Fibroblast of lung (primary cell): Measurements from ENCODE around the gene RNF126. TPM values are rescaled to one million over a fixed set of nuclear protein-coding genes. Genes with fewer than 3 reads are reported as not detected.
A peak's percentile ranks its signal among the peaks of the same experiment; 100 is the strongest.

ENCODE experiments used
- DNase-seq, 2 donors: peaks; one replicate each; pipeline versions ENCODE4 v3.0.0 to v3.0.0-alpha.2; 2010; ENCODE audit warnings: low read depth in 2 of 2
- H2AFZ ChIP-seq: 2 replicates; pipeline ENCODE4 v1.5.1; 2012; ENCODE audit warnings: low read length, control low read depth, inconsistent platforms
- H3K27ac ChIP-seq: 2 replicates; pipeline ENCODE4 v1.5.1; 2011; ENCODE audit warnings: low read length, control low read depth; ENCODE audit not compliant: insufficient read depth
- H3K27me3 ChIP-seq: 2 replicates; pipeline ENCODE4 v1.5.1; 2011; ENCODE audit warnings: mild to moderate bottlenecking, low read length; ENCODE audit not compliant: control insufficient read depth, insufficient read depth
- H3K36me3 ChIP-seq: 2 replicates; pipeline ENCODE4 v1.5.1; 2011; ENCODE audit warnings: low read length; ENCODE audit not compliant: control insufficient read depth, insufficient read depth
- H3K4me1 ChIP-seq: 2 replicates; pipeline ENCODE4 v1.5.1; 2011; ENCODE audit warnings: low read length; ENCODE audit not compliant: control insufficient read depth, insufficient read depth; ENCODE audit errors: extremely low read depth
- H3K4me2 ChIP-seq: 2 replicates; pipeline ENCODE4 v1.5.1; 2011; ENCODE audit warnings: low read length, control low read depth; ENCODE audit not compliant: insufficient read depth; ENCODE audit errors: extremely low read depth
- H3K4me3 ChIP-seq, 4 experiments: fragments of 200-600 bp in 1 of 4; sonication (generic) in 1 of 4; replicated peaks in 1 of 4; 2 replicates each; pipeline ENCODE4 v1.5.1; 2011 to 2016; ENCODE audit warnings: low read length in 4 of 4, low read depth in 3 of 4, mild to moderate bottlenecking in 3 of 4, control low read depth in 2 of 4, inconsistent platforms in 1 of 4, mixed read lengths in 1 of 4; ENCODE audit not compliant: insufficient read depth in 1 of 4; ENCODE audit errors: control extremely low read depth in 1 of 4
- H3K79me2 ChIP-seq: 2 replicates; pipeline ENCODE4 v1.5.1; 2012; ENCODE audit warnings: mild to moderate bottlenecking, low read length, inconsistent platforms; ENCODE audit not compliant: control insufficient read depth, insufficient read depth
- H3K9ac ChIP-seq: 2 replicates; pipeline ENCODE4 v1.5.1; 2011; ENCODE audit warnings: mild to moderate bottlenecking, low read length, control low read depth; ENCODE audit not compliant: insufficient read depth
- H3K9me3 ChIP-seq: 2 replicates; pipeline ENCODE4 v1.5.1; 2012; ENCODE audit warnings: low read depth, low read length; ENCODE audit not compliant: control insufficient read depth, insufficient read depth
- H4K20me1 ChIP-seq: 2 replicates; pipeline ENCODE4 v1.5.1; 2011; ENCODE audit warnings: low read length; ENCODE audit not compliant: control insufficient read depth, insufficient read depth; ENCODE audit errors: extremely low read depth
- EZH2 ChIP-seq: IDR thresholded peaks from 2 replicates; pipeline ENCODE4 v1.5.1; 2012; ENCODE audit warnings: low read length, control low read depth, mild to moderate bottlenecking; ENCODE audit errors: missing control alignments
- polyA plus RNA-seq, 2 donors: library from polyadenylated mRNA; depleted of rRNA in 1 of 2; stranded (reverse) in 1 of 2; unstranded in 1 of 2; fragments of >200 nt; gene quantifications; 2 replicates each; pipeline ENCODE4 v1.2.1, GENCODE V29; 2011 to 2012; ENCODE audit warnings: missing spikeins in 1 of 2
- total RNA-seq: library from RNA; depleted of rRNA; stranded (reverse); fragments of >200 nt; gene quantifications from 2 replicates; pipeline ENCODE4 v1.2.1, GENCODE V29; 2014
- TF ChIP-seq, protein P1 (sequence below), 2 donors: IDR thresholded peaks in 1 of 2; conservative IDR thresholded peaks in 1 of 2; 1 replicate in 1 of 2; 2 replicates in 1 of 2; pipeline ENCODE4 v1.5.1; 2011 to 2012; ENCODE audit warnings: low read length in 2 of 2, control low read depth in 1 of 2, inconsistent platforms in 1 of 2, low read depth in 1 of 2, mild to moderate bottlenecking in 1 of 2

The RNF126 gene
- total and polyA plus RNA-seq, 2 donors (not counting 1 experiment from before 2014, with no cell fraction given), result 7.8 to 18.0 TPM

DNA sequence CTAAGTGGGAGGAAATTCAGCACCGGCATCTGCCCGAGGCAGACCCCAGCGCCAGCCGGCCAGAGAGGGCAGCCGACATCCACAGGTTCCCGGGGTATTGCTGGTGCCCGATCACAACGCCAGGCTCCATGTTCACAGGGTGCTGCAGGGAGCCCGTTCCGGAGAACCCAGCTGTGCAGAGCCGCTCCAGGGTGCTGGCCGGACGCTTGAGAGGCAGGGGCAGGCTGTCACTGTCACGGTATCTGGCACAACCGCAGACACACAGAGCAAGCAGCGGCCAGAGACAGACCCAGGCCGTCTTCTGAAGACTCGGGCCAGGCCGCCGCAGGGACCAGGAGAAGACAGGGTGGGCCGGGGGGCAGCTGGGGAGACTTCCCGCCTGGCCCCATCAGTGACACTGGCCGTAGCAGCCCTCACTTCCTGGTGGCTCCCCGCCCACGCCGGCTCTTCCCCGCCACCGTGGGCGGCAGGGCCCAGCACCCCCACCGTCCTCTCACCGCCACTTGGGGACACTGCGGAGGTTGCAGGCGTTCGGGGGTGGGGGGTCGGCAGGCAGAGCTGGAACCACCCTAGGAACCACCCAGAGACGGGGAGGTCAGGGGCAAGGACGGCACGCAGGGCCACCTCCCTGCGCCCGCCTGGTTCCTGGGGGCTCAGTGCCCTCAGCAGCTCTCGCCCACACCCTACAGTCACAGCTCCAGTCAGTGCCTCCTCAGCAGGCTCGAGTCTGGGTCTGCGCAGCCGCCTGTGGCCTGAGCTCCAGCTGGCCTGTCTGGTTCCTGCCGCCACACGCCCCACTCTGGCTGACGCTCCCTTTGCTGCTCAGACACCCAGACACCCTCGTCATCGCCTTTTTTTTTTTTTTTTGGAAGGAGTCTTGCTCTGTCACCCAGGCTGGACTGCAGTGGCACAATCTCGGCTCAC, 3.8 kb downstream of the RNF126 start:
- H4K20me1 ChIP-seq, result peaks cover 3% of the 10 kb centered on the region
- peaks cover 6% of the 10 kb centered on the region for H3K36me3 ChIP-seq
- H3K27me3 ChIP-seq, result no peaks in the 10 kb centered on the region
- peak overlapping the region; percentile 57 for H3K27ac ChIP-seq
- H2AFZ ChIP-seq, result no peak overlapping the region
- DNase-seq, result peak in 1 of 2 donors; percentile 67
- no peak overlapping the region for H3K4me3 ChIP-seq
- TF ChIP-seq, protein P1, sequence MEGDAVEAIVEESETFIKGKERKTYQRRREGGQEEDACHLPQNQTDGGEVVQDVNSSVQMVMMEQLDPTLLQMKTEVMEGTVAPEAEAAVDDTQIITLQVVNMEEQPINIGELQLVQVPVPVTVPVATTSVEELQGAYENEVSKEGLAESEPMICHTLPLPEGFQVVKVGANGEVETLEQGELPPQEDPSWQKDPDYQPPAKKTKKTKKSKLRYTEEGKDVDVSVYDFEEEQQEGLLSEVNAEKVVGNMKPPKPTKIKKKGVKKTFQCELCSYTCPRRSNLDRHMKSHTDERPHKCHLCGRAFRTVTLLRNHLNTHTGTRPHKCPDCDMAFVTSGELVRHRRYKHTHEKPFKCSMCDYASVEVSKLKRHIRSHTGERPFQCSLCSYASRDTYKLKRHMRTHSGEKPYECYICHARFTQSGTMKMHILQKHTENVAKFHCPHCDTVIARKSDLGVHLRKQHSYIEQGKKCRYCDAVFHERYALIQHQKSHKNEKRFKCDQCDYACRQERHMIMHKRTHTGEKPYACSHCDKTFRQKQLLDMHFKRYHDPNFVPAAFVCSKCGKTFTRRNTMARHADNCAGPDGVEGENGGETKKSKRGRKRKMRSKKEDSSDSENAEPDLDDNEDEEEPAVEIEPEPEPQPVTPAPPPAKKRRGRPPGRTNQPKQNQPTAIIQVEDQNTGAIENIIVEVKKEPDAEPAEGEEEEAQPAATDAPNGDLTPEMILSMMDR (conservative IDR thresholded peaks at IDR 0.05 in 1 of 2, IDR thresholded peaks at IDR 0.05 in 1 of 2; ENCODE audit: low read depth in 1 of 2, low read length in 2 of 2), result no peak
- no peak for TF ChIP-seq EZH2
- H3K4me1 ChIP-seq, result peaks cover 4% of the 10 kb centered on the region
- H3K4me2 ChIP-seq, result peak overlapping the region; percentile 35
- peaks cover 85% of the 10 kb centered on the region for H3K79me2 ChIP-seq
- no peaks in the 10 kb centered on the region for H3K9me3 ChIP-seq
- H3K9ac ChIP-seq, result peak overlapping the region; percentile 42

DNA sequence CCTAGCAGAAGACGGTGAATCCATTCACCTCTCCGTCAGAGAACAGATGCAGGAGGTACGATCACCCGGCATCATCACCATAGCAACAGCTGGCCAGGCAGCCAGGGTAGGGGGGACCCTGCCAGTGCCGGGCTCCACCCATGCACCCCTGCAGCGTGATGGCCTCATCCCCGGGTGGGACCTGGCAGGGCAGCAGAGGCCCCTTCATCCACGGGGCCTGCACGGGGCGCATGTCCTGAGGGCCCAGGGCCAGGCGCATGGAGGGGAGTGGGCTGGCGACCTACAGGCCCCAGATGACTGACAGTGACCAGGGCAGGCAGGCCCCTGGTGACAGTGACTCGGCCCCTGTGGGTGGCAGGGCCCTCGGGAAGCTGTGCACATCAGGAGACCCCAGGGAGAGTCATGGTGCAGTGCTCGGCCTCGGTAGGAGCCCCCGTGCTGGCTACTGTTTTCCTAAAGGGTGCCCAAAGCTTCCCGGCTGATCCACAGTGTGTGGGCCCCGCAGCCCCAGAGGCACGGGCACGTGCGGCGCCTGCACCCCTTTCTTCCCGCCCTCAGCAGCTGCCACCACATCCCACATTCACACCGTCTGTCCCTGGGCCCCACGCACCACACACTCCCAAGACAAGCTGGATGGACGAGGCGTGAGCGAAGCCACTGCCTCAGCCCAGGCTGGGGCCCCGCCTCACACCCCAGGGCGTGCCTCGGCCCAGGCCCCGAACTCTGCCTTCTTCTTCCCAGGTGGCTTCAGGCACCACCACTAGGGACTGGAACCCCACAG, 4.8 kb downstream of the RNF126 start:
- H3K9ac ChIP-seq, result peak overlapping the region; percentile 1
- no peak for TF ChIP-seq EZH2
- TF ChIP-seq, protein P1 (conservative IDR thresholded peaks at IDR 0.05 in 1 of 2, IDR thresholded peaks at IDR 0.05 in 1 of 2; ENCODE audit: low read depth in 1 of 2, low read length in 2 of 2), result no peak
- DNase-seq, result no peak
- no peaks in the 10 kb centered on the region for H3K9me3 ChIP-seq
- no peak overlapping the region for H3K4me2 ChIP-seq
- H3K4me1 ChIP-seq, result peaks cover 4% of the 10 kb centered on the region
- no peak overlapping the region for H2AFZ ChIP-seq
- H3K36me3 ChIP-seq, result peaks cover 13% of the 10 kb centered on the region
- no peak overlapping the region for H3K4me3 ChIP-seq
- H4K20me1 ChIP-seq, result peaks cover 3% of the 10 kb centered on the region
- no peak overlapping the region for H3K27ac ChIP-seq
- peaks cover 94% of the 10 kb centered on the region for H3K79me2 ChIP-seq
- no peaks in the 10 kb centered on the region for H3K27me3 ChIP-seq

DNA sequence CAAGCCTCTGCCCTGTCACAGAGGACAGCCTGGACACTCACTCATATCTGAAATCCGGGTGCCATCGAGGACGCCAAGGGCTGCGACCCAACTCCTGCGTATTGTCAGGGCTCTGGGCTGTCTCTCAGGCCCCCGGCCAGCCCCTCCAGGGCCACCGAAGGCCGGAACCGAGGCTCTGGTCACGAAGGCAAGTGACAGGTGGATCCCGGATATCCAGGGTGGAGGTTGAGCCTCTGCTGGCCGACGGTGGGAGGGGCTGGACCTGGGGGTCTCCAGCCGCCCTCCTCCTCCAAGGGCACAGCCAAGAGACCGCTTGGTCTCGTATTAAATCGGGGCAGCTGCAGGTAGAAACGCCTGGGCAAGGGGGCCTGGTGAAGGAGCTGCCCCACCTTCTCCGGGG, 5.4 kb downstream of the RNF126 start:
- TF ChIP-seq, protein P1 (conservative IDR thresholded peaks at IDR 0.05 in 1 of 2, IDR thresholded peaks at IDR 0.05 in 1 of 2; ENCODE audit: low read depth in 1 of 2, low read length in 2 of 2), result no peak
- TF ChIP-seq EZH2, result no peak

More for the DNA sequence above, 5.4 kb downstream of the RNF126 start:
- H3K4me1 ChIP-seq, result peaks cover 4% of the 10 kb centered on the region
- no peaks in the 10 kb centered on the region for H3K9me3 ChIP-seq
- DNase-seq, result no peak
- H3K4me2 ChIP-seq, result no peak overlapping the region
- no peak overlapping the region for H3K27ac ChIP-seq
- peaks cover 98% of the 10 kb centered on the region for H3K79me2 ChIP-seq
- H4K20me1 ChIP-seq, result peaks cover 3% of the 10 kb centered on the region
- no peak overlapping the region for H2AFZ ChIP-seq
- H3K36me3 ChIP-seq, result peaks cover 13% of the 10 kb centered on the region
- H3K9ac ChIP-seq, result no peak overlapping the region
- no peak overlapping the region for H3K4me3 ChIP-seq
- H3K27me3 ChIP-seq, result no peaks in the 10 kb centered on the region
